Measurements from ENCODE around the gene GOLGA6L10.
"Not testable (repeated sequence)": the region's sequence is repeated elsewhere in the genome, so short reads cannot be mapped to it uniquely, and the experiment has no call there.

GOLGA6L10 gene

DNA sequence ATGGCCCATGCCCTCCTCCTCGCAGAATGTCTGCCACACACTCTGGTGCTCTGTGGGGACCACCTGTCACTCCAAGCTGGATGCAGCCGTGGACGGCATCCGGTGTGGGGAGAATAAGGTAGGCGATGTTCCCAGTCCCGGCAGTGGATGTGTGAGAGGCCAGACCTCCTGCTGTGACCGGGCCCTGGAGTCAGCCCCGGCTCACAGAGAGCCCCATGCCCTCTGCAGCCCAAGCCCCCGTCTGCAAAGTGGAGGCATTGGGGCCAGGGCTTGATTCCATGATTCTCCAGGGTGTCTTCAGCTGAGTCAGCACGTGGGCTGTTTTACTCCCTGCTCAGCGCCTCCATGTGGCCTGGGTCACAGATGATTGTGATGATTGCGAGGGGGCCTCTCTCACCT is 32.2 kb downstream of the GOLGA6L10 start:
- DNase-seq = no peak

- not testable (repeated sequence) for DNase-seq
These were observed 32.8 kb downstream of the GOLGA6L10 start for GRCh38 chr15:82316247-82317090.

DNA sequence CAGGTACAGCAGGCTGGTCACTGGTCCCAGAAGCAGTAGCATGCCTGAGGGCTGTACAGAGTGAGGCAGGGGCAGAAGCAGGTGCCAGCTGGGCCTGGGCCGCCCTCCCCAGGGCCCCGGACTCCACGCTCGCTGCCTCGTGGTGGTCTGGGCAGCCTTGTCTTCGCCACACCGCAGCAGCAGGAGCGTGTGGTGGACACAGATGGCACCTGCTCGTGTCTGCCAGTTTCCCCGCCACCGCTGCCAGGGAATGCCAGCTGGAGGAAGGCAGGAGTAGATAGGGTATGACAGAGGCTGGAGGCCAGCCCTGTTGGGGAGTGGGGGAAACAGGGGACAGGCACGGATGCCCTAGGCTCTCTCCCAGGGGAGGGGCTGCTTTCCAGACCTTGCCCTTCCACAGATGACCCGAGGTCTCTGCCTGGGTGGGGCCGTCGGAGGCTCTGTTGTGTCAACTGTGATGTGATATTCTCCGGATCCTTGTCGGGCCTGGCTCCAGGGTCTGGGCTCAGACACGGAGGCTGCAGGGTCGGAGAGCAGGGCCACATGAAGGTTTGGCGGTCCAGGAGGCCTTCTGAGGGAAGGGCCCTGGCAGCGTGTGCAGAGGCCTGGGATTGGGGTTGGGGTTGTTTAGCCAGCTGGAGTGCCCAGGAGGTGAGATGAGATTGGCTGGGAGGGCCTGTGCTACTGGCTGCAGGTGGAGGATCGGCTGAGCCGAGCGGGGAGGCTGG is 33.6 kb downstream of the GOLGA6L10 start:
- DNase-seq = no peak

DNA sequence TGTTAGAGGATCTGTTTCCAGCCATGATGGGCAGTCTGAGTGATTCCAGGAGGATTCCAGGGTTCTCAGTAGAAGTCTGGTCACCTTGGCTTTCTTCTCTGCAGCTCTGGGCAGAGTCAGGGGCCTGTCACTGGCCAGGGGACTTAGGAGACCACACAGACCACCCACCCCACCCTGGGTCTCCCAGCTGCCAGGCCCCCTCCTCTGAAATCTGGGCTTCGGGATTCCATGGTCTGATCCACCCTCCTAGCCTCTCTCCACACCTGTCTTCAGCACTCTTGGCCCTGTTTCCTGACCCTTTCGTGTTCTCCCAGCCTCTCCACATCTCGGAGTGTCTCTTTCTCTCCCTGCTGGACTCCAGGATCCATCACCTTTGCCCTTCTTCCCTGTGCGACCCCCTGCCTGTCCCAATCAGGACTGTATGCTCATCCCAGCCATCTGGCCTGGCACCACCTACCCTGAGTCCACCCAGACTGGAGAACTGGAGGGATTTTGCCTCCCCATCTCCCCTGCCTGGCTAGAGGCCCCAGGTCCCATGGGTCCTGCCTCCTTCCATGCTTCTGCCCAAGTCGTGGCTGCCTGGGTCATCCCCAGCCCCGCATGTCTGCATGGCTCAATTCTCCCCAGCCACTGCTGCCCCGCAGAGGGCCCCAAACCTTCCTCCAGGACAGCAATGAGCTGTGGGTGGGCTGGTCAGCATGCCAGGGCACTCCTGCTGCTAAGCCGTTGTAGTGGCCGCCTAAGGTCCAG is 34.3 kb downstream of the GOLGA6L10 start:
- DNase-seq = no peak

DNA sequence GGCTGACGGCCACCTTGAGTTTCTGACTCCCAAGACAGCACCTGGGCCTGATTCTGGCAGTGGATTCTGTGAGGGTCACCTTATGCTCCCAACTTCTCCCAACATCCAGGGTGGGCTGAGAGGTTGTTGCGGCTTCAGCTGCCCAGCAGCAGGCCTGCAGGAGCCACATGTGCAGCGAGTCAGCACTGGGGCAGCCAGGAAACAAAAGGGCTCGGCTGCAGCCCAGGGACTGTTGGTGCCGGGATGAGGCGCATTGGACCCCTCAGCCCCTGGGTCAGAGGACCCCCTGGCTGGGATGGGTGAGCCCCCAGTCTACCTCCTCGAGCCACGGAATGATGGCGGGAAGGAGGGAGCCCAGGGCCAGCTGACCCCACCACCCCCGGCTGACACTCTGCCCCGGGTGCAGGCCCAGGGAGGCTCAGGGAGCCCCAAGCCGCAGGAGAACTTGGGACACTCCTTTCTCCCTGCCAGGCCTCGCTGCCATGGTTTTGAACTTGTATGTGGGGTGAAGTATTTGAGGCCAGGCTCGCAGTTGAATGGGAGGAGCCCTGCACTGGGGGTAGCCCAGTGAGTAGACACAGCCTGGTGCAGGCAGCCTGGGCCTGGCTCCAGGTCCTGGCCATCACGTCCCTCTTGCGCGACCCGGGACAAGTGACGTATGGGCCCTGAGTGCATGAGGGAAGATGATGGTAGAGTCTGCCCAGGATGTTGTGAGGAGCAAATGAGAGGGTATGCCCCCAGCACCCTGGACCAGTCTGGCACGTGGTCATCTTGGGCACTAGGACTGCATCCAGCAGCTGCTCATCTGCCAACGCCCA is 35.1 kb downstream of the GOLGA6L10 start:
- DNase-seq = not testable (repeated sequence)

DNA sequence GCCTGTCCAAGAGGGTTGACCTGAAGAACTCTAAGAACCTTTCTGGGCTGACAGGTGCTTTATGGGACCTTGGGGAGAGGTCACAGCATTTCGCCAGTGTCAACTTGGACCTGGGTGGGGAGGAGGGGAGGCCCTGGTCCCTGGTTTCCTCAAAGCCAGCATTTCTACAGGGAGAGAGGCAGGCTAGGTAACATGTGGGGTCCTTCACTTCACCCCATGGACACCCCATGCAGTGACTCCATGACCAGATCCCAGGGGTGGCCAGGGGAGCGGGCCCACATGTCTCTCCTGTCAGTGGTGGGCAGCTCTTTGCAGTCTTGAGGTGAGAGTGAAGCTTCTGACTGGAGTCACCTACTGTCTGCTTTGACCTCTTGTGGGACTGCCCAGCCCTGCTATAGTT is 35.8 kb downstream of the GOLGA6L10 start:
- DNase-seq = no peak

DNA sequence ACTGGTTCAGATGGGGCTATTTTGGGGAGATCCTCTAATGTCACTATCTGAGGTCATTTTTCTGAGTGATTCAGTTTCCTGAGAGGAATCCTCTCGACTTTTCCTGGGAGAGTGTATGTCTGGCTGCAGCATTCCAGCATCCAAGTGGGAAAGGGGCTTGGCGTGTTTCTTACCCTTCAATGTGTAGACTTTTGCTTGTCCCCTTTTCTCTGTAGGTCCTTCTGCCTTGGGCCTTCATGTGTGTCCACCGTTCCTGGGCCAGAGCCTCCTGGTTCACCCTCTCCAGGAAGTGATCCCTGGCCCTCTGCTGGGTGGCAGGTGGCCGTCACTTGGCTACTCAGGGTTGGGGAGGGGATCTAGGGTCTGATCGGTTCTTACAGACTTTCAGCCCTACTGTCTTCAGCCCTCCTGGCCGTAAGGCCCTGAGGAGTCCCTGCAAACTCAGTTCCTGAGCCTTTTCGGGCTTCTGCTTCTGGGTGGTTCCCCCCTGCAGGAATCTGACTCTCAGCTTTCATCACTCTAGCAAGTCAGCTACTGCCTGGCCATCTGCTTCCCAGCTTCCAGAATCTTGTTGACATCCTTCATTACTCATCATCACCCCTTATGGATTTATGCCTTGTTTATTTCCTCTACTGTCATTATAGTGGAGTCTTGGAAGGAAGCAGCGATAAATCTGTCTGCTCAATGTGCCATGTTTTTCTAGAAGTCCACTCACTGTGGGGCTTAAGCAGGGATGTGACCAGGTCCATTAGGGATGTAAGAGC is 36.5 kb downstream of the GOLGA6L10 start:
- DNase-seq = no peak

GRCh38 chr15:82311321-82311720 is 38.0 kb downstream of the GOLGA6L10 start:
- DNase-seq = not testable (repeated sequence)

- DNase-seq = no peak
These were observed 39.5 kb downstream of the GOLGA6L10 start for GRCh38 chr15:82309802-82310201.

GRCh38 chr15:82307714-82308081 is 41.6 kb downstream of the GOLGA6L10 start:
- no peak for DNase-seq

GRCh38 chr15:82306791-82307713 is 42.2 kb downstream of the GOLGA6L10 start:
- DNase-seq = no peak

GRCh38 chr15:82305621-82306048 is 43.6 kb downstream of the GOLGA6L10 start:
- no peak for DNase-seq

- DNase-seq = no peak
These were observed 44.5 kb downstream of the GOLGA6L10 start for GRCh38 chr15:82304778-82305090.

GRCh38 chr15:82303956-82304777 is 45.1 kb downstream of the GOLGA6L10 start:
- DNase-seq = no peak

DNA sequence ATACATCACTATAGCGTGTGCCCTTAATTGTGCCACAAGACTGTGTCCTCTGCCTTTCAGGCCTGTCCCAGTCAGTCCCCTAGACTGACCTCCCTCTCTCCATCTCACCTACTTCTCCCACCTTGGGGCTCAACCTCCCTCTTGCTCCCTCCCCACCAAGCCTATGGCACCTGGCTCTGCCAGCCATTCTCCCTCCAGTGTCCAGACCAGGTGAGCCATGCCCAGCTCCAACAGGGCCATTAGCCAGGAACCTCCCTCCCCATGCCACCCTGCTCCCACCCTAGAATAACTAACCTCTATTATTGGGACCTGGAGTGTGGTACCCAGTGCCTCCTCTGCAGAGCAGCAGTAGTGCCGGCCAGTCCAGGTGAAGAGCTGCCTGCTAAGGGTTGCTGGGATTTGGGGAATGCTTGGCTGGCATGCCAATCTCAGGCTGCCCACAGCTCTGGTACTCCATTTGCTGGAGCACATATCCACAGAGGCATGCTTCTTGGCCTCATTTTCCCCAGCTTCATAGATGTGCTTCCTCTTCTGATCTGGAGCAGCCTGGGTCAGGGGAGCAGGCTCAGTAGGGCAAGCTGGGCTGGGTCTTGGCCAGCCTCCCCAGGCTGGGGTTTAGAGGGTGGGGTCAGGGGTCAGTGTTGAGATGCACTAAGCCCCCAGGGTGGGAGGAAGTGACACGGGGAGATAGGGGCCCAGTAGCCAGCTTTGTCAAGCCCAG is 47.8 kb downstream of the GOLGA6L10 start:
- no peak for DNase-seq

- no peak for DNase-seq
These were observed 48.4 kb downstream of the GOLGA6L10 start for GRCh38 chr15:82300883-82301282.

DNA sequence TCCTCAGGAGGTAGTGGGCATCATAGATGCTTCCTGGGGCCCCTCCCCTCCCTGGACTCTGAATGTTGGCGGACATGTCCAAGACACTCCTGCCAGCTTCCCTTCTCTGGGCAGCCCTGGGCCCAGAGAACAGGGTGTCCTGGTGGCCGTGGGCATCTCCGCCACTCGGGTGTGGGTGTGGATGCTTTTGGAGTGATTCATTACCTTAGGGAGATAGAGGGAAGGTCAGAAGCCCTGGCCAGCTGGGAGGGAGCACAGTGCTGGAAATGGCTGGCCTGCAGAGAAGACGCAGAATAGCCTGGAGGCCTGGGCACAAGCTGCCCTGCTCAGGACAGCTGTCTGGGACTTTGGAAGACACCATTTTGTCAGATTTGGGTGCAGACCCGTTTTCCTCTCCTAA is 48.9 kb downstream of the GOLGA6L10 start:
- not testable (repeated sequence) for DNase-seq

GRCh38 chr15:82299511-82299914 is 49.8 kb downstream of the GOLGA6L10 start:
- DNase-seq = not testable (repeated sequence)

- DNase-seq = peak; percentile 51
These were observed 50.8 kb downstream of the GOLGA6L10 start for GRCh38 chr15:82298520-82298919.

Measured in activated CD4-positive, alpha-beta T cell treated with anti-CD3 and anti-CD28 coated beads, Interleukin-2, amount 50 U/mL, for 1 hour (primary cell).